NCI-H510A (cell line): Measurements from ENCODE around the gene GRIN2A.

Source experiments
- DNase-seq: peaks from one replicate; lab custom pipeline; 2025; lab: John Stamatoyannopoulos, UW

GRIN2A gene

GRCh38 chr16:10031473-10031872 lies 150.8 kb downstream of the GRIN2A start:
- DNase-seq, result no peak

GRCh38 chr16:10028644-10029043 lies 153.6 kb downstream of the GRIN2A start:
- DNase-seq, result no peak

GRCh38 chr16:10027553-10027952 lies 154.7 kb downstream of the GRIN2A start:
- no peak for DNase-seq

- no peak for DNase-seq
Observed at GRCh38 chr16:10026593-10026992, 155.6 kb downstream of the GRIN2A start.

GRCh38 chr16:10022098-10022497 lies 160.1 kb downstream of the GRIN2A start:
- DNase-seq, result no peak

- no peak for DNase-seq
Observed at GRCh38 chr16:10020866-10021265, 161.4 kb downstream of the GRIN2A start.

- no peak for DNase-seq
Observed at GRCh38 chr16:10016752-10017151, 165.5 kb downstream of the GRIN2A start.

- DNase-seq, result no peak
Observed at GRCh38 chr16:10015397-10015796, 166.8 kb downstream of the GRIN2A start.

- DNase-seq, result no peak
Observed at GRCh38 chr16:10013774-10014173, 168.5 kb downstream of the GRIN2A start.

GRCh38 chr16:10013364-10013763 lies 168.9 kb downstream of the GRIN2A start:
- no peak for DNase-seq

- DNase-seq, result no peak
Observed at GRCh38 chr16:10009684-10010083, 172.5 kb downstream of the GRIN2A start.

GRCh38 chr16:10003486-10003885 lies 178.7 kb downstream of the GRIN2A start:
- DNase-seq, result no peak

- DNase-seq, result no peak
Observed at GRCh38 chr16:10001258-10001775, 180.9 kb downstream of the GRIN2A start.

GRCh38 chr16:9996221-9996620 lies 186.0 kb downstream of the GRIN2A start:
- DNase-seq, result no peak

- no peak for DNase-seq
Observed at GRCh38 chr16:9992441-9992840, 189.8 kb downstream of the GRIN2A start.

GRCh38 chr16:9980981-9981380 lies 201.2 kb downstream of the GRIN2A start:
- DNase-seq, result no peak

GRCh38 chr16:9978160-9978725 lies 204.0 kb downstream of the GRIN2A start:
- DNase-seq, result no peak

GRCh38 chr16:9977333-9977897 lies 204.8 kb downstream of the GRIN2A start:
- no peak for DNase-seq

GRCh38 chr16:9976601-9977000 lies 205.6 kb downstream of the GRIN2A start:
- no peak for DNase-seq

- DNase-seq, result no peak
Observed at GRCh38 chr16:9971907-9972306, 210.3 kb downstream of the GRIN2A start.

- DNase-seq, result no peak
Observed at GRCh38 chr16:9970796-9971195, 211.4 kb downstream of the GRIN2A start.

GRCh38 chr16:9970244-9970643 lies 212.0 kb downstream of the GRIN2A start:
- no peak for DNase-seq

- no peak for DNase-seq
Observed at GRCh38 chr16:9969580-9969979, 212.6 kb downstream of the GRIN2A start.

GRCh38 chr16:9966569-9967157 lies 215.6 kb downstream of the GRIN2A start:
- DNase-seq, result no peak
